GM12892 (cell line): ENCODE data around the gene OR6M1.

Experiments used
- POLR2A ChIP-seq: IDR thresholded peaks from 2 replicates; pipeline ENCODE4 v1.6.1; 2011; ENCODE audit warnings: low read depth, low read length, control low read depth
- POLR2AphosphoS5 ChIP-seq: IDR thresholded peaks from 2 replicates; pipeline ENCODE4 v1.6.1; 2011; ENCODE audit warnings: low read depth, low read length, control low read depth
- TAF1 ChIP-seq: IDR thresholded peaks from 2 replicates; pipeline ENCODE4 v1.6.1; 2011; ENCODE audit warnings: low read depth, mild to moderate bottlenecking, control low read depth, low read length, borderline replicate concordance

DNA sequence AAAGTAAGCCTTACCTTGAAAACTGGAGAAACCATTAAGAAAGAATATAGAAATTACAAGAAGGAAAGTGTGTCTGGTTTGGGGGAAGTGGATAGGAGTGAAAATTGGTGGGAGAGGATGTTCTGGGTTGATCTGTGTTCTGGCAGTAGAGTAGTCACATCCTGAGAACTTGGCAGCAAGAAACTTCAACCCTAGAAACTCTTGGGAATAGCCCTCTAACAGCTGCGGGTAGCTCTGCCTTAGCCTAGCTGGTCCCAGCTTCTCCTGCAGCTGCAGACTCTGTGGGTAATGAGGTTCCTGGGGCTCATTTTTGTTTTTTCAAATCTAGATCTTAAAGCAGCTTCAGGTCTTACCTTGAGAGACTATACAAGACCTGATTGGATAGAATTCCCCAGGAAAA lies 27.6 kb downstream of the OR6M1 start:
- no peak for TF ChIP-seq POLR2A
- TF ChIP-seq POLR2AphosphoS5: no peak
- no peak for TF ChIP-seq TAF1
